Mesenchymal stem cell (in vitro differentiated cells and primary cell): ENCODE measurements around the gene CBARP.

Source experiments
- DNase-seq: peaks from one replicate; pipeline ENCODE4 v3.0.0-alpha.2; 2013
- H2AFZ ChIP-seq: one replicate; pipeline ENCODE4 v1.6.1; 2013; ENCODE audit warnings: low read depth, mild to moderate bottlenecking, control low read depth, inconsistent platforms, low read length, moderate library complexity
- H2AK5ac ChIP-seq: 2 replicates; pipeline ENCODE4 v1.6.1; 2013; ENCODE audit warnings: low read length, moderate library complexity, mild to moderate bottlenecking, inconsistent platforms; ENCODE audit not compliant: severe bottlenecking
- H2BK120ac ChIP-seq: one replicate; pipeline ENCODE4 v1.6.1; 2013; ENCODE audit warnings: low read depth, mild to moderate bottlenecking, inconsistent platforms, low read length, moderate library complexity
- H2BK12ac ChIP-seq, 2 experiments: one replicate each; pipeline ENCODE4 v1.6.1; 2013; ENCODE audit warnings: inconsistent platforms in 2 of 2, low read length in 2 of 2, mild to moderate bottlenecking in 2 of 2, moderate library complexity in 2 of 2, control low read depth in 1 of 2
- H2BK15ac ChIP-seq: one replicate; pipeline ENCODE4 v1.6.1; 2013; ENCODE audit warnings: mild to moderate bottlenecking, low read depth, inconsistent platforms; ENCODE audit not compliant: poor library complexity, severe bottlenecking
- H2BK5ac ChIP-seq: 2 replicates; pipeline ENCODE4 v1.6.1; 2013; ENCODE audit warnings: low read depth, mild to moderate bottlenecking, low read length, control low read depth, inconsistent platforms; ENCODE audit not compliant: poor library complexity, severe bottlenecking
- H3K14ac ChIP-seq, 2 experiments: one replicate each; pipeline ENCODE4 v1.6.1; 2013; ENCODE audit warnings: inconsistent platforms in 2 of 2, low read length in 2 of 2, control low read depth in 1 of 2, mild to moderate bottlenecking in 1 of 2, moderate library complexity in 1 of 2
- H3K18ac ChIP-seq, 2 experiments: one replicate each; pipeline ENCODE4 v1.6.1; 2013; ENCODE audit warnings: inconsistent platforms in 2 of 2, low read length in 2 of 2, control low read depth in 1 of 2, low read depth in 1 of 2, mild to moderate bottlenecking in 1 of 2
- H3K23ac ChIP-seq, 2 experiments: one replicate each; pipeline ENCODE4 v1.6.1; 2013; ENCODE audit warnings: inconsistent platforms in 2 of 2, low read length in 2 of 2, mild to moderate bottlenecking in 2 of 2, moderate library complexity in 2 of 2, control low read depth in 1 of 2
- H3K27ac ChIP-seq: 2 replicates; pipeline ENCODE4 v1.5.1; 2013; ENCODE audit warnings: mild to moderate bottlenecking, moderate library complexity, low read length, control low read depth, inconsistent platforms; ENCODE audit not compliant: poor library complexity, severe bottlenecking
- H3K27me3 ChIP-seq, 2 experiments: 2 replicates each; pipeline versions ENCODE4 v1.6.1 to v1.7.0; 2013; ENCODE audit warnings: low read length in 2 of 2, mild to moderate bottlenecking in 2 of 2, moderate library complexity in 2 of 2, control low read depth in 1 of 2, inconsistent platforms in 1 of 2; ENCODE audit not compliant: control insufficient read depth in 1 of 2, insufficient read depth in 1 of 2
- H3K36me3 ChIP-seq, 2 experiments: 2 replicates each; pipeline versions ENCODE4 v1.6.1 to v1.7.0; 2013; ENCODE audit warnings: low read length in 2 of 2, control low read depth in 1 of 2, inconsistent platforms in 1 of 2, low read depth in 1 of 2, mild to moderate bottlenecking in 1 of 2; ENCODE audit not compliant: insufficient read depth in 2 of 2, control insufficient read depth in 1 of 2
- H3K4ac ChIP-seq, 2 experiments: one replicate each; pipeline ENCODE4 v1.6.1; 2013; ENCODE audit warnings: inconsistent platforms in 2 of 2, low read length in 2 of 2, mild to moderate bottlenecking in 2 of 2, moderate library complexity in 2 of 2, control low read depth in 1 of 2, low read depth in 1 of 2
- H3K4me1 ChIP-seq: 2 replicates; pipeline ENCODE4 v1.6.1; 2013; ENCODE audit warnings: low read depth, low read length, control low read depth; ENCODE audit not compliant: control insufficient read depth, insufficient read depth
- H3K4me2 ChIP-seq: 2 replicates; pipeline ENCODE4 v1.6.1; 2013; ENCODE audit warnings: low read length, mild to moderate bottlenecking, inconsistent platforms; ENCODE audit not compliant: poor library complexity, severe bottlenecking
- H3K4me3 ChIP-seq, 2 experiments: 2 replicates each; pipeline versions ENCODE4 v1.5.1 to v1.7.0; 2013; ENCODE audit warnings: low read length in 2 of 2, mild to moderate bottlenecking in 2 of 2, control low read depth in 1 of 2, low read depth in 1 of 2; ENCODE audit not compliant: insufficient read depth in 1 of 2
- H3K79me1 ChIP-seq: replicated peaks from 2 replicates; pipeline ENCODE4 v1.6.1; 2013; ENCODE audit warnings: mild to moderate bottlenecking, control low read depth, low read length, inconsistent platforms; ENCODE audit not compliant: poor library complexity, severe bottlenecking
- H3K9ac ChIP-seq: 2 replicates; pipeline ENCODE4 v1.7.0; 2013; ENCODE audit warnings: mild to moderate bottlenecking, low read length, moderate library complexity
- H3K9me3 ChIP-seq: 2 replicates; pipeline ENCODE4 v1.7.0; 2013; ENCODE audit warnings: mild to moderate bottlenecking, low read length; ENCODE audit not compliant: control insufficient read depth
- H4K8ac ChIP-seq: one replicate; pipeline ENCODE4 v1.6.1; 2013; ENCODE audit warnings: inconsistent platforms, mild to moderate bottlenecking, low read length, moderate library complexity
- H4K91ac ChIP-seq: one replicate; pipeline ENCODE4 v1.6.1; 2013; ENCODE audit warnings: mild to moderate bottlenecking, low read length, inconsistent platforms
- whole genome bisulfite sequencing: methylation state at CpG from one replicate; pipeline ENCODE4 v1.1.7; 2013; ENCODE audit warnings: mixed read lengths; 5-methylcytosine and 5-hydroxymethylcytosine counted together

The CBARP gene

DNA sequence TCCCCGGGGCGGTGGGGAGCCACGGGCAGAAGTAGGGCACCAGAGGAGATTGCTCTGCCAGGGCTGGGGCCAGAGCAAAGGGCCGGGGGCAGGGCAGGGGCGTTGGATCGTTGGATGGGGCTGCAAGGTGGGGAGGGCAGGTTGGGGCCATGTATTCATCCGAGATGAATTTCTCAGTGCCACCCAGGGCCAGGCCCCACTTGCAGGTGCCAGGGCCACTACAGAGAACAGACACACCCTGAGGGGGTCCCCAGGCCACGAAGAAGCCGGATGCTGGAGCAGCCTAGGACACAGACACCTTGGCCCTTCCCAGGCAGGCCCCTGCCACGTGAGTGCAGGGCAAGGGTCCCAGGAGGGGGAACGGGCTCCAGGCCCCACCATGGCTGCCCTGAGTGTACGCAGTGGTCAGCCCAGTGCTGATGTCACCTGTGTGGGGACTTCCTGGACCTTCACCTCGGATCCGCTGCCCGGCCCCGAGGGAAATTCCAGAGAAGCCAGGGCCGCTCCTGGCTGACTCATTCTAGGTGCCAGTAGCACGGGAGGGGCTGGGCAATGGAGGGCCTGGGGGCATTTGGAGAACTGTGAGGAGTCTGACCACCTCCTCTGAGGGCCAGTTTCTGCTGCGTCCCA lies 54.1 kb downstream of the CBARP start:
- 70% methylated on average over 19 of the region's 19 CpGs for WGBS
- H3K18ac ChIP-seq: no peak overlapping the region

DNA sequence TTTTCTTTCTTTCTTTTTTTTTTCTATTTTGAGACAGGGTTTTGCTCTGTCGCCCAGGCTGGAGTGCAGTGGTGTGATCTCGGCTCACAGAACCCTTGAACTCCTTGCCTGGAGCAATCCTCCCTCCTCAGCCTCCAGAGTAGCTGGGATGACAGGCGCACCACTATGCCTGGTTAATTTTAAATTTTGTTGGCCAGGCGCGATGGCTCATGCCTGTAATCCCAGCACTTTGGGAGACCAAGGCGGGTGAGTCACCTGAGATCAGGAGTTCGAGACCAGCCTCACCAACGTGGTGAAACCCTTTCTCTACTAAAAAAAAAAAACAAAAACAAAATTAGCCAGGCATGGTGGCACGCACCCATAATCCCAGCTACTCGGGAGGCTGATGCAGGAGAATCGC lies 55.1 kb downstream of the CBARP start:
- no peak overlapping the region for H2BK15ac ChIP-seq
- no peaks in the 10 kb centered on the region for H3K9me3 ChIP-seq
- no peaks in the 10 kb centered on the region for H3K27me3 ChIP-seq
- H3K4ac ChIP-seq: no peak overlapping the region
- no peak overlapping the region for H2BK120ac ChIP-seq
- WGBS: 88% methylated on average over 10 of the region's 11 CpGs
- no peak overlapping the region for H3K27ac ChIP-seq
- no peak overlapping the region for H3K18ac ChIP-seq
- peaks cover 28% of the 10 kb centered on the region for H3K4me1 ChIP-seq
- DNase-seq: no peak
- H2BK12ac ChIP-seq: no peak overlapping the region
- H3K79me1 ChIP-seq: peaks cover 2% of the 10 kb centered on the region
- no peak overlapping the region for H4K8ac ChIP-seq
- no peaks in the 10 kb centered on the region for H3K36me3 ChIP-seq
- no peak overlapping the region for H3K23ac ChIP-seq
- no peak overlapping the region for H2AK5ac ChIP-seq
- H4K91ac ChIP-seq: no peak overlapping the region
- H3K14ac ChIP-seq: no peak overlapping the region
- H3K4me3 ChIP-seq: no peak overlapping the region
- no peak overlapping the region for H2BK5ac ChIP-seq
- H3K4me2 ChIP-seq: no peak overlapping the region
- H2AFZ ChIP-seq: no peak overlapping the region
- H3K9ac ChIP-seq: no peak overlapping the region

More for the DNA sequence above, 54.1 kb downstream of the CBARP start:
- Histone ChIP-seq H2AK5ac (peak overlapping the region; percentile 93), H3K23ac (peak overlapping the region in 1 of 2 experiments; percentile 26), H3K4me3 (no peak overlapping the region), H2BK5ac (no peak overlapping the region), H3K27me3 (no peaks in the 10 kb centered on the region), H2AFZ (no peak overlapping the region), H4K8ac (peak overlapping the region; percentile 63), H4K91ac (no peak overlapping the region), H3K36me3 (no peaks in the 10 kb centered on the region), H2BK12ac (no peak overlapping the region), H2BK15ac (peak overlapping the region; percentile 95), H3K4me1 (peaks cover 26% of the 10 kb centered on the region), H2BK120ac (no peak overlapping the region), H3K4me2 (no peak overlapping the region), H3K9me3 (no peaks in the 10 kb centered on the region), H3K79me1 (peaks cover 2% of the 10 kb centered on the region), H3K14ac (peak overlapping the region in 1 of 2 experiments; percentile 1), H3K4ac (no peak overlapping the region), H3K9ac (no peak overlapping the region), H3K27ac (peak overlapping the region; percentile 23)
- DNase-seq: peak; percentile 74

DNA sequence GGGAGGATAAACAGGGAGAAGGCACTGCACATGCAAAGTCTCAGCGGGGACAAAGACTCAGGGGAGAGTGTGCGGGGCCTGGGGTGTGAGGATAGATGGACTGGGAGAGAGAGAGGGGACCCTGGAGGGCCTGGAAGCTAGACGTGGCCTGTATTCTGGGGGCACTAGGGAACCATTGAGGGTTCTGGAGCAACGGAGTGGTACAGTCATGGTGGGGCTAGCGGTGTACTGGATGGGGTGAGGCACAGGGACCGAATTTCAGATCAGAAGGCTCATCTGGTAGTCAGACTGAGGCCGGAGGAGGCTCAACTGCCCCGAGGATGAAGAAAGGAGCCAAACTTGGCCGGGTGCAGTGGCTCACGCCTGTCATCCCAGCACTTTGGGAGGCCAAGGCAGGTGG lies 55.7 kb downstream of the CBARP start:
- H2BK15ac ChIP-seq: peak overlapping the region; percentile 21
- peaks cover 34% of the 10 kb centered on the region for H3K4me1 ChIP-seq
- H3K4me3 ChIP-seq: no peak overlapping the region
- H3K79me1 ChIP-seq: peaks cover 2% of the 10 kb centered on the region
- H2BK5ac ChIP-seq: no peak overlapping the region
- H2BK120ac ChIP-seq: no peak overlapping the region
- no peak overlapping the region for H3K14ac ChIP-seq
- no peak overlapping the region for H4K8ac ChIP-seq
- no peak overlapping the region for H4K91ac ChIP-seq
- H3K4ac ChIP-seq: no peak overlapping the region
- no peak overlapping the region for H2AFZ ChIP-seq
- no peak overlapping the region for H3K18ac ChIP-seq
- no peaks in the 10 kb centered on the region for H3K36me3 ChIP-seq
- H3K27me3 ChIP-seq: no peaks in the 10 kb centered on the region
- H3K9me3 ChIP-seq: no peaks in the 10 kb centered on the region
- peak overlapping the region in 1 of 2 experiments; percentile 18 for H2BK12ac ChIP-seq
- no peak overlapping the region for H3K4me2 ChIP-seq
- peak overlapping the region; percentile 7 for H3K27ac ChIP-seq
- 91% methylated on average over 10 of the region's 10 CpGs for WGBS
- DNase-seq: no peak
- H3K9ac ChIP-seq: no peak overlapping the region
- H2AK5ac ChIP-seq: peak overlapping the region; percentile 28
- no peak overlapping the region for H3K23ac ChIP-seq

DNA sequence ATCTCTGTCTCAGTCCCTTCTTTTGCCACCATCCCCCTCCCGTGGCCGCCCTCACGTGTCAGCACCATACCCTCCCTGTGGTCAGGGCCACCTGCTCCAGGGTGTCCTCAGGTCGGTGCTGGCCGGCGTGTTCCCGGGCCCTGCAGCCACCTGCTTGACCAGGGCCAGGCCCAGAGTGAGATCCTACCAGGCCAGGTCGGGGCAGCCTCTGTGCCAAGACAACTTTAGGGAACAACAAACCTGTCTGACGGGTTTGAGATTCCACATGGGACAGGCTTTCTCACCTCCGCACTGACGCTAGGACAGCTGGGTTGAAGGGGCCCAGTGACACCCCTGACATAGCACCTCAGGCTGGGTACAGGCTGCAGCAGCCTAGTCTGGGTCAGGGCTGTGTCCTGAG lies 56.2 kb downstream of the CBARP start:
- Histone ChIP-seq H3K9me3 (no peaks in the 10 kb centered on the region), H3K23ac (no peak overlapping the region)

More for the DNA sequence above, 56.2 kb downstream of the CBARP start:
- H3K27ac ChIP-seq: no peak overlapping the region
- H2BK5ac ChIP-seq: no peak overlapping the region
- H2BK120ac ChIP-seq: no peak overlapping the region
- no peak overlapping the region for H2AFZ ChIP-seq
- H3K4ac ChIP-seq: no peak overlapping the region
- no peak overlapping the region for H3K9ac ChIP-seq
- no peak overlapping the region for H3K14ac ChIP-seq
- no peak overlapping the region for H3K4me3 ChIP-seq
- no peak overlapping the region for H2BK15ac ChIP-seq
- peak overlapping the region; percentile 18 to 46 for H2BK12ac ChIP-seq
- H3K4me1 ChIP-seq: peaks cover 38% of the 10 kb centered on the region
- H3K27me3 ChIP-seq: no peaks in the 10 kb centered on the region
- H3K79me1 ChIP-seq: peaks cover 2% of the 10 kb centered on the region
- no peak overlapping the region for H3K18ac ChIP-seq
- peak overlapping the region; percentile 77 for H4K91ac ChIP-seq
- WGBS: 93% methylated on average over 11 of the region's 11 CpGs
- no peak for DNase-seq
- no peak overlapping the region for H4K8ac ChIP-seq
- H3K4me2 ChIP-seq: no peak overlapping the region
- no peaks in the 10 kb centered on the region for H3K36me3 ChIP-seq
- peak overlapping the region; percentile 28 for H2AK5ac ChIP-seq
